HCT116 (cell line): ENCODE measurements around the gene RAPH1.

ENCODE experiments used
- CTCF ChIP-seq, 3 experiments: fragments of 200-600 bp in 1 of 3; sonication (generic) in 1 of 3; IDR thresholded peaks in 2 of 3; conservative IDR thresholded peaks in 1 of 3; 2 replicates each; pipeline ENCODE4 v1.5.1; 2012 to 2017; ENCODE audit warnings: low read depth in 2 of 3, low read length in 2 of 3, antibody characterized with exemption in 1 of 3, borderline replicate concordance in 1 of 3, control low read depth in 1 of 3, mild to moderate bottlenecking in 1 of 3, mixed read lengths in 1 of 3, mixed run types in 1 of 3, moderate library complexity in 1 of 3; ENCODE audit not compliant: insufficient read depth in 1 of 3
- YY1 ChIP-seq: IDR thresholded peaks from 2 replicates; pipeline ENCODE4 v1.6.1; 2011; ENCODE audit warnings: low read length, low read depth, moderate library complexity, mild to moderate bottlenecking; ENCODE audit not compliant: insufficient replicate concordance; ENCODE audit errors: extremely low read depth

- no peak for TF ChIP-seq YY1
- no peak for TF ChIP-seq CTCF (IDR thresholded peaks at IDR 0.05 in 2 of 3, conservative IDR thresholded peaks at IDR 0.05 in 1 of 3; ENCODE audit: borderline replicate concordance in 1 of 3, insufficient read depth in 1 of 3, low read depth in 2 of 3, low read length in 2 of 3)
Measured at GRCh38 chr2:203550266-203550665, 15.2 kb upstream of the RAPH1 start.
